Measurements from ENCODE around the gene ATP6V0A1.
"Not testable (repeated sequence)": the region's sequence is repeated elsewhere in the genome, so short reads cannot be mapped to it uniquely, and the experiment has no call there.

DNA sequence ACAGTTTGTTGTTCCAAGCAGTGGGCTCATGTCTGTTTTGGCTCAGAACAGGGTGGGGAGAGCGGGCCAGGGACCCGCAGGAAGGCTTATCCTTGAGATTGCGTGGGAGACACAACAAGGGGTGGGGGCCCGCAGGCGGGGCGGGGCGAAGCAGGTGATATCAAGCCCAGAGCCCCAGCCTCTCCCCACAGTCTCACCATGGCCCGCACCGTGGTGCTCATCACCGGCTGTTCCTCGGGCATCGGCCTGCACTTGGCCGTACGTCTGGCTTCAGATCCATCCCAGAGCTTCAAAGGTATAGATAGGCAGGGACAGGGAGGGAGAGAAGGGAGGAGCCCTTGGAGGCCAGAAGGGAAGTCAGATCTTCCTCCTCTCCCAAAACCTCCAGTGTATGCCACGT is 94.1 kb downstream of the ATP6V0A1 start, which contains the start of gene HSD17B1:
- TF ChIP-seq, protein P1, sequence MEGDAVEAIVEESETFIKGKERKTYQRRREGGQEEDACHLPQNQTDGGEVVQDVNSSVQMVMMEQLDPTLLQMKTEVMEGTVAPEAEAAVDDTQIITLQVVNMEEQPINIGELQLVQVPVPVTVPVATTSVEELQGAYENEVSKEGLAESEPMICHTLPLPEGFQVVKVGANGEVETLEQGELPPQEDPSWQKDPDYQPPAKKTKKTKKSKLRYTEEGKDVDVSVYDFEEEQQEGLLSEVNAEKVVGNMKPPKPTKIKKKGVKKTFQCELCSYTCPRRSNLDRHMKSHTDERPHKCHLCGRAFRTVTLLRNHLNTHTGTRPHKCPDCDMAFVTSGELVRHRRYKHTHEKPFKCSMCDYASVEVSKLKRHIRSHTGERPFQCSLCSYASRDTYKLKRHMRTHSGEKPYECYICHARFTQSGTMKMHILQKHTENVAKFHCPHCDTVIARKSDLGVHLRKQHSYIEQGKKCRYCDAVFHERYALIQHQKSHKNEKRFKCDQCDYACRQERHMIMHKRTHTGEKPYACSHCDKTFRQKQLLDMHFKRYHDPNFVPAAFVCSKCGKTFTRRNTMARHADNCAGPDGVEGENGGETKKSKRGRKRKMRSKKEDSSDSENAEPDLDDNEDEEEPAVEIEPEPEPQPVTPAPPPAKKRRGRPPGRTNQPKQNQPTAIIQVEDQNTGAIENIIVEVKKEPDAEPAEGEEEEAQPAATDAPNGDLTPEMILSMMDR (IDR thresholded peaks at IDR 0.05), result not testable (repeated sequence)
- TF ChIP-seq POLR2A (IDR thresholded peaks at IDR 0.05), result not testable (repeated sequence)
